TTC549 (cell line): ENCODE measurements around the gene ZDHHC11B.
"Not testable (repeated sequence)": the region's sequence is repeated elsewhere in the genome, so short reads cannot be mapped to it uniquely, and the experiment has no call there.

ENCODE experiments used
- FAIRE-seq: peaks from 2 replicates; lab custom pipeline; 2012; peaks lifted over from hg19 to GRCh38; lab: Jason Lieb, UNC

The ZDHHC11B gene

GRCh38 chr5:751992-752391 lies 32.5 kb downstream of the ZDHHC11B start:
- not testable (repeated sequence) for FAIRE-seq

GRCh38 chr5:751496-751895 lies 33.0 kb downstream of the ZDHHC11B start:
- no peak for FAIRE-seq

GRCh38 chr5:750226-750625 lies 34.3 kb downstream of the ZDHHC11B start:
- not testable (repeated sequence) for FAIRE-seq

- no peak for FAIRE-seq
Observed at GRCh38 chr5:749101-749670, 35.3 kb downstream of the ZDHHC11B start.

- FAIRE-seq: not testable (repeated sequence)
Observed at GRCh38 chr5:748011-748980, 36.2 kb downstream of the ZDHHC11B start.

GRCh38 chr5:747303-747844 lies 37.2 kb downstream of the ZDHHC11B start:
- not testable (repeated sequence) for FAIRE-seq

GRCh38 chr5:746258-746761 lies 38.2 kb downstream of the ZDHHC11B start:
- no peak for FAIRE-seq

GRCh38 chr5:745272-746142 lies 39.0 kb downstream of the ZDHHC11B start:
- FAIRE-seq: not testable (repeated sequence)

GRCh38 chr5:743696-744404 lies 40.7 kb downstream of the ZDHHC11B start:
- FAIRE-seq: not testable (repeated sequence)

GRCh38 chr5:742276-742675 lies 42.3 kb downstream of the ZDHHC11B start:
- FAIRE-seq: not testable (repeated sequence)

GRCh38 chr5:734145-734544 lies 50.4 kb downstream of the ZDHHC11B start:
- FAIRE-seq: not testable (repeated sequence)

- not testable (repeated sequence) for FAIRE-seq
Observed at GRCh38 chr5:732754-733454, 51.6 kb downstream of the ZDHHC11B start.

- not testable (repeated sequence) for FAIRE-seq
Observed at GRCh38 chr5:729225-729624, 55.3 kb downstream of the ZDHHC11B start.

- FAIRE-seq: not testable (repeated sequence)
Observed at GRCh38 chr5:727087-727486, 57.4 kb downstream of the ZDHHC11B start.

GRCh38 chr5:723865-724264 lies 60.7 kb downstream of the ZDHHC11B start:
- FAIRE-seq: not testable (repeated sequence)

- not testable (repeated sequence) for FAIRE-seq
Observed at GRCh38 chr5:723309-723708, 61.2 kb downstream of the ZDHHC11B start.

GRCh38 chr5:719379-719778 lies 65.2 kb downstream of the ZDHHC11B start:
- not testable (repeated sequence) for FAIRE-seq

GRCh38 chr5:717143-717542 lies 67.4 kb downstream of the ZDHHC11B start:
- FAIRE-seq: no peak

GRCh38 chr5:716740-717139 lies 67.8 kb downstream of the ZDHHC11B start:
- not testable (repeated sequence) for FAIRE-seq

GRCh38 chr5:715636-716035 lies 68.9 kb downstream of the ZDHHC11B start:
- FAIRE-seq: not testable (repeated sequence)
